Astrocyte of the spinal cord (primary cell): ENCODE measurements around the gene ZBED1.

Experiments used
- DNase-seq: peaks from one replicate; pipeline ENCODE4 v3.0.0; 2011; ENCODE audit warnings: low read depth, low spot score
- H3K4me3 ChIP-seq: 2 replicates; pipeline ENCODE4 v1.5.1; 2011; ENCODE audit warnings: low read depth, mild to moderate bottlenecking, low read length, moderate library complexity
- CTCF ChIP-seq: IDR thresholded peaks from 2 replicates; pipeline ENCODE4 v1.5.1; 2012; ENCODE audit warnings: low read depth, mild to moderate bottlenecking, low read length, inconsistent platforms
- in situ Hi-C: cut with HindIII; loops from 2 replicates; pipeline ENCODE4 v1.10.0; 2017; ENCODE audit warnings: low sequenced_read_pairs

ZBED1 gene

DNA sequence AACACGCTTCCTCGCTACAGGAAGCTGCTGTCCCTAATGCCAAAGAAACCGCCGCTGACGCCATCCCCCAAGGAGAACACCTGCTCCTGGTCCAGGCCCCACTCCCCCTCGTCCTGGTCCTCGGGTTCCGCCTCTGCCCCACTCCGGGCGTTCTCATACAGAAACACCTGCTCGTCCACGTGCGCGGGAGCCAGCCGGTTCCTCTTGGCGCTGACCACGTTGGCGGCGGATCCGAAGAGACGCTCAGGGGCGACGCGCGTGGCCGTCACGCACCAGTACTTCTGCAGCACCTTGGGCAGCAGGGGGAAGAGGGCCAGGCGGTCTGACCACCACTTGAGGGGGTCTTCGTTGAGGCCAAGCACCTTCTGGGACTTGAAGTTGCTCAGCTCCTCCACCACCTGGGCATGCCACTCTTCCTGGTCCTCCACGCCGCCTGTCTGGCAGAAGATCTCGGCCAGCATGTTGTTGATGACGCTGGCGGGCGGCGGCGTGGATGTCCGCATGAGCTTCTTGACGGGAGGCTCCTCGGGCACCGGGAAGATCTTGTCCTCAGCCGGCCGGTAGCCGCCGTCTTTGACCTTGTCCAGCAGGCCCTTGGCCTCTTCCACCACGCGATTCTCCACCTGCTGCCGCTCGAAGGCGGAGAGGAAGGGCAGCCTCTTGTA lies 12.0 kb downstream of the ZBED1 start:
- DNase-seq: no peak
- TF ChIP-seq CTCF: no peak
- H3K4me3 ChIP-seq: no peak overlapping the region
- in situ Hi-C loops: no loop called here

GRCh38 chrX:2487366-2487765 lies 13.4 kb downstream of the ZBED1 start:
- DNase-seq: no peak
- TF ChIP-seq CTCF: no peak
- in situ Hi-C loops: no loop called here
- H3K4me3 ChIP-seq: no peak overlapping the region

DNA sequence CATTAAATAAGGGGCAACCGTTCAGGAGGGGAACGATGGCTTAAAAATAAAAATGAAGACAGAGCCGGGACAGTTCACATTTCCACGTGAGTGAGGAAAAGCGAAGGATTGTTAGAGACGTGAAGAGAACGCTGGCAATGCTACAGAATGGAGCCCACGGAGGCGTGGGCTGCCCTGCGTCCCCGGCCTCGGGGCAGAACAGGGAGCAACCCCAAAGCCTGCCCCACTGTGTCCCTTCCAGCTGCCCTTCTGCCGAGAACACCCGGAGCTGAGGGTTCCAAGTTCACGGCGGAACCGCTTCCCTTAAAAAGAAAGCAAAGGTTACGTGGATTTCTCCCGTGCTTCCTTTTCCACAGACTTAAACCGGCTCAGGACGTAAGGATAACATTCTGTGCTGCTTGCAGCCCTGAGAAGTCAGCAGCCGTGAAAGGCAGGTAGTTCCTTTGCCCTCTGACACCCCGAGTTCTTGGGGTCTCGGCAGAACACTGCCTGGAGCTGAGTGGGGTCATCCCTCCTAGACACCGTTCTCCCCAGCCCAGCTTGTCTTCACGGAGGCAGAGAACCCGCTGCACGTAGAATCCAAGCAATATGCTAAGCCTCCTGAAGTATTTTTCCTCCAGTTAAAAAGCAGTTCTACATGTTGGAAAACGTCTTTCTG lies 14.2 kb downstream of the ZBED1 start:
- no peak for DNase-seq
- TF ChIP-seq CTCF: no peak
- in situ Hi-C loops: no loop called here
- H3K4me3 ChIP-seq: no peak overlapping the region

DNA sequence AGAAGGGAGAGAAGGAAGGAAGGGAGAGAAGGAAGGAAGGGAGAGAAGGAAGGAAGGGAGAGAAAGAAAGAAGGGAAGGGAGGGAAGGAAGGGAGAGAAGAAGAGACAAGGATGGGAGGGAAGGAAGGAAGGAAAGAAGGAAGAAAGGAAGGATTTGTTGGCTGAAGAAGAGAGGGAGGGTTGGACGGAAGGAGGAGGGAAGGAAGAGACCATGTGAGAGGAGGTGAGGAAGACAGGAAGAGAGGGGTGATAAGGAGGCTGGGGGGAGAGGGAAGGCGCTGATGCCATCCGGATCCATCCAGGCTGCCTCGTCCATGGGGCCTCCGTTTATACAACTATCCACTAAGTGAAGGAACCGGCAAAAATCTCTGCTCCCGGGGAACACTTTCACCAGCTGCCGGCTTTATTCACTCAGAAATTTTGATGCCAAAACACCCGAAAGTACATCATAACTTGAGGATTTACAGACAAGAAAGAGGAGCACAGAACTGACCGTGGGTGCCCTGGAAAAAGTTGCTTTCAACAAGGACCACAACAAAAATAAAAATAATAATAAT lies 14.9 kb downstream of the ZBED1 start:
- DNase-seq: no peak
- in situ Hi-C loops: no loop called here
- no peak for TF ChIP-seq CTCF
- no peak overlapping the region for H3K4me3 ChIP-seq

GRCh38 chrX:2484721-2485648 lies 15.8 kb downstream of the ZBED1 start:
- no peak for TF ChIP-seq CTCF
- peak; percentile 73 for DNase-seq
- H3K4me3 ChIP-seq: peak overlapping the region; percentile 19
- in situ Hi-C loops: no loop called here

DNA sequence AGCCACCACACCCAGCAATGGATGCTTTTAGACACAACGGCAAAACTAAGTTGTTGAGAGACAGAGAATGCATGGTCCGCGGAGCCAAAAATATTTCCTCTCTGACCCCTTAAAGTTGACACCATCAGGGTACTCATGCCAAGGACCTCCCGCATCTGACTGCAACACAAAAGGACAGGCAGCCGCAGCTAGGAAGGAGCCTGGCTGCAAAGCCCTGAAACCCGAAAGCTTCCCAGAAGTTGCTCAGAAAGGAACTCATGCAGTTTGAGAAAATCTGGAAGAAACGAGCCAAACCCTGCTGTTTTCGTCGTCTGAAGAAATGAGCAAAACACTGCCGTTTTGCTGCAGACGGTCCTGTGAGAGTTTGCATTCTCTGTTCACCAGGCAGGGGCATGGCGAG lies 16.5 kb downstream of the ZBED1 start:
- in situ Hi-C loops: no loop called here
- no peak for DNase-seq
- peak overlapping the region; percentile 19 for H3K4me3 ChIP-seq
- no peak for TF ChIP-seq CTCF
